MM.1S (cell line): ENCODE results near the gene MAB21L4.

Experiments
- DNase-seq: peaks from one replicate; pipeline ENCODE4 v3.0.0-alpha.2; 2015
- H2AFZ ChIP-seq: fragments of 300-600 bp; sonication (generic); 2 replicates; pipeline ENCODE4 v1.6.0; 2016; ENCODE audit warnings: antibody characterized with exemption, low read length
- H3F3A ChIP-seq: fragments of 300-600 bp; sonication (generic); 2 replicates; pipeline ENCODE4 v1.6.1; 2016; ENCODE audit warnings: mild to moderate bottlenecking, antibody characterized with exemption, low read length, moderate library complexity, mixed read lengths; ENCODE audit not compliant: insufficient read depth
- H3K27ac ChIP-seq: fragments of 300-600 bp; sonication (generic); 2 replicates; pipeline ENCODE4 v1.5.1; 2016; ENCODE audit warnings: mild to moderate bottlenecking, low read length
- H3K27me3 ChIP-seq: fragments of 300-600 bp; sonication (generic); replicated peaks from 2 replicates; pipeline ENCODE4 v1.6.0; 2016; ENCODE audit warnings: low read length; ENCODE audit not compliant: insufficient read depth
- H3K36me3 ChIP-seq: fragments of 300-600 bp; sonication (generic); replicated peaks from 2 replicates; pipeline ENCODE4 v1.6.1; 2016; ENCODE audit warnings: mild to moderate bottlenecking, low read length, mixed read lengths; ENCODE audit not compliant: insufficient read depth
- H3K4me1 ChIP-seq: fragments of 300-600 bp; sonication (generic); 2 replicates; pipeline ENCODE4 v1.6.1; 2016; ENCODE audit warnings: low read length, mixed read lengths
- H3K4me2 ChIP-seq: fragments of 300-600 bp; sonication (generic); 2 replicates; pipeline ENCODE4 v1.6.0; 2016; ENCODE audit warnings: low read depth, low read length
- H3K4me3 ChIP-seq: fragments of 300-600 bp; sonication (generic); 2 replicates; pipeline ENCODE4 v1.5.1; 2016; ENCODE audit warnings: low read length, mixed read lengths
- H3K79me2 ChIP-seq: fragments of 300-600 bp; sonication (generic); 2 replicates; pipeline ENCODE4 v1.6.1; 2016; ENCODE audit warnings: mixed run types, low read length, mixed read lengths
- H3K9ac ChIP-seq: fragments of 300-600 bp; sonication (generic); 2 replicates; pipeline ENCODE4 v1.6.1; 2016; ENCODE audit warnings: low read length, mixed read lengths
- H3K9me2 ChIP-seq: fragments of 300-600 bp; sonication (generic); replicated peaks from 2 replicates; pipeline ENCODE4 v1.6.1; 2016; ENCODE audit warnings: mild to moderate bottlenecking, low read length, mixed read lengths; ENCODE audit not compliant: insufficient read depth
- H3K9me3 ChIP-seq: fragments of 300-600 bp; sonication (generic); replicated peaks from 2 replicates; pipeline ENCODE4 v1.6.1; 2016; ENCODE audit warnings: mild to moderate bottlenecking, low read length, mixed read lengths; ENCODE audit not compliant: insufficient read depth
- H4K20me1 ChIP-seq: fragments of 300-600 bp; sonication (generic); 2 replicates; pipeline ENCODE4 v1.6.1; 2016; ENCODE audit warnings: mild to moderate bottlenecking, low read length, moderate library complexity, mixed read lengths; ENCODE audit not compliant: insufficient read depth
- EZH2 ChIP-seq: fragments of 300-600 bp; sonication (generic); optimal IDR thresholded peaks from 2 replicates; pipeline ENCODE3; 2017; ENCODE audit warnings: low read depth, mild to moderate bottlenecking, antibody characterized with exemption, low read length, mixed read lengths
- EZH2phosphoT487 ChIP-seq: fragments of 300-600 bp; sonication (generic); IDR thresholded peaks from 2 replicates; pipeline ENCODE4 v1.6.1; 2018; ENCODE audit warnings: antibody characterized with exemption, low read length
- TF ChIP-seq, protein P1 (sequence below): fragments of 300-600 bp; sonication (generic); IDR thresholded peaks from 2 replicates; pipeline ENCODE4 v1.5.1; 2016; ENCODE audit warnings: antibody characterized with exemption, low read length, mixed read lengths

The MAB21L4 gene

DNA sequence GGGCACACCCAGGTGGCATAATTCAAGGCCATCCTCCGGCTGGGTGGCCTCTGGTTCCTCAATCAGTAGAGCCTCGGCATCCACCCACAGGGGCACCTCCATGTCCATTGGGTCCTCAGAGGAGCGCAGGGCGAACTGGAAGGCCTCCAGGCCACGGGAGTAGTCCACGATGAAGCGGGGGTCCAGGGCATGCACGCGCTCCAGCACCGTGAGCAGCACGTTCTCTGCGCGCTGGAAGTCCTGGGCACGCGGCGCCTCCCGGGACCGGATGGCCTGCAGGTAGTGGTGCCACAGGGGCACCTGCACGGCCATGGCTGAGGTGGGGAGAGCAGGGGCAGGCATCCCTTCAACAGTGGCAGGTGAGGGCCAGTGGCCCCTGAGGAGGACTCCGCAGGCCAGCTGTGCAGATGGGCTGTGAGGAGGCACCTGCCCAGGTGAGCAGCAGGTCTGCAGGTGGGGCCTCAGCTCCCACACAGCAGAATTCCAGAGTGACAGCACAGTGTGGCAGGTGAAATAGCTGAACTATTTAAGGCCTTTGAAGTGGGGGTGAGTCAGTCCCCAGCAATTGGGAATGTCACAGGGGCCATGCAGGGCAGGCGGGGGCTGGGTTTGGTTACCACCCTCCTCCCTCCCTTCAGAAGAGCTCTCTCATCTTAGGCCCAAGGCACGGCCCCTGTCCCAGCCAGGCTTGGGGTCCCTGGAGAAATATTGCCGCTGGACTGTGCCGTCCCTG is at the start of gene MAB21L4:
Gene MAB21L4, minus strand, starts transcription at position 501 of the 733 bp plus-strand sequence. Its CDS starts 159 bp downstream, at position 342.
- no peak within 1 kb of the TSS for H3K9ac ChIP-seq
- H3F3A ChIP-seq = no peaks in the 10 kb centered on the region
- TF ChIP-seq EZH2 (no peak), EZH2phosphoT487 (no peak)
- TF ChIP-seq, protein P1, sequence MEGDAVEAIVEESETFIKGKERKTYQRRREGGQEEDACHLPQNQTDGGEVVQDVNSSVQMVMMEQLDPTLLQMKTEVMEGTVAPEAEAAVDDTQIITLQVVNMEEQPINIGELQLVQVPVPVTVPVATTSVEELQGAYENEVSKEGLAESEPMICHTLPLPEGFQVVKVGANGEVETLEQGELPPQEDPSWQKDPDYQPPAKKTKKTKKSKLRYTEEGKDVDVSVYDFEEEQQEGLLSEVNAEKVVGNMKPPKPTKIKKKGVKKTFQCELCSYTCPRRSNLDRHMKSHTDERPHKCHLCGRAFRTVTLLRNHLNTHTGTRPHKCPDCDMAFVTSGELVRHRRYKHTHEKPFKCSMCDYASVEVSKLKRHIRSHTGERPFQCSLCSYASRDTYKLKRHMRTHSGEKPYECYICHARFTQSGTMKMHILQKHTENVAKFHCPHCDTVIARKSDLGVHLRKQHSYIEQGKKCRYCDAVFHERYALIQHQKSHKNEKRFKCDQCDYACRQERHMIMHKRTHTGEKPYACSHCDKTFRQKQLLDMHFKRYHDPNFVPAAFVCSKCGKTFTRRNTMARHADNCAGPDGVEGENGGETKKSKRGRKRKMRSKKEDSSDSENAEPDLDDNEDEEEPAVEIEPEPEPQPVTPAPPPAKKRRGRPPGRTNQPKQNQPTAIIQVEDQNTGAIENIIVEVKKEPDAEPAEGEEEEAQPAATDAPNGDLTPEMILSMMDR = no peak
- no peaks in the 10 kb centered on the region for H3K9me3 ChIP-seq
- H3K36me3 ChIP-seq = no peaks in the 10 kb centered on the region
- H3K4me3 ChIP-seq = no peak within 1 kb of the TSS
- no peaks in the 10 kb centered on the region for H3K79me2 ChIP-seq
- no peaks in the 10 kb centered on the region for H4K20me1 ChIP-seq
- H3K4me1 ChIP-seq = no peaks in the 10 kb centered on the region
- H3K9me2 ChIP-seq = no peaks in the 10 kb centered on the region
- no peak for DNase-seq
- no peak within 1 kb of the TSS for H3K27ac ChIP-seq
- no peak within 1 kb of the TSS for H2AFZ ChIP-seq
- H3K4me2 ChIP-seq = no peak within 1 kb of the TSS
- H3K27me3 ChIP-seq = peaks cover 34% of the 10 kb centered on the region

DNA sequence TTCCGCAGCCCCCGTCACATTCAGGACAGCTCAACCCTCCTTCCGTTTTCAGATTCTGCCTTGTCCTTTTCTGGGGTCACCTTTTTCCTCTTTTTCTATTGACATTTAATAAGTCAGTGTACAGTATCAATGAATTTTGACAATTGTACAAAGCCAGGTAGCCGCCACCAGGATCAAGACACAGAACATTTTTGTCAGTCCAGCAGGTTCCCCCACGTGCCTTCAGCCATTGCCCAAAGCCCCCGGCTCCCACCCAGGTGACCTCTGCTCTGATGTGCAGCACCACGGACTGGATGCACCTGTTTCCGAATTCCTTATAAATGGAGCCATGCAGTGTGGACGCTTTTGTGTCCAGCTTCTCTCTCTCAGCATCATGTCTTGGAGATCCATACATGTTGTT is 40.1 kb upstream of the MAB21L4 start:
- H2AFZ ChIP-seq = no peak overlapping the region
- H3K9me2 ChIP-seq = no peaks in the 10 kb centered on the region
- no peak for DNase-seq
- no peaks in the 10 kb centered on the region for H3K36me3 ChIP-seq
- no peak overlapping the region for H3K9ac ChIP-seq
- H4K20me1 ChIP-seq = no peaks in the 10 kb centered on the region
- no peak overlapping the region for H3K27ac ChIP-seq
- no peaks in the 10 kb centered on the region for H3F3A ChIP-seq
- H3K4me3 ChIP-seq = no peak overlapping the region
- H3K9me3 ChIP-seq = no peaks in the 10 kb centered on the region
- no peaks in the 10 kb centered on the region for H3K79me2 ChIP-seq
- peaks cover 96% of the 10 kb centered on the region for H3K27me3 ChIP-seq
- no peaks in the 10 kb centered on the region for H3K4me1 ChIP-seq
- no peak overlapping the region for H3K4me2 ChIP-seq
- TF ChIP-seq EZH2 = no peak
- TF ChIP-seq, protein P1 = no peak
- no peak for TF ChIP-seq EZH2phosphoT487

DNA sequence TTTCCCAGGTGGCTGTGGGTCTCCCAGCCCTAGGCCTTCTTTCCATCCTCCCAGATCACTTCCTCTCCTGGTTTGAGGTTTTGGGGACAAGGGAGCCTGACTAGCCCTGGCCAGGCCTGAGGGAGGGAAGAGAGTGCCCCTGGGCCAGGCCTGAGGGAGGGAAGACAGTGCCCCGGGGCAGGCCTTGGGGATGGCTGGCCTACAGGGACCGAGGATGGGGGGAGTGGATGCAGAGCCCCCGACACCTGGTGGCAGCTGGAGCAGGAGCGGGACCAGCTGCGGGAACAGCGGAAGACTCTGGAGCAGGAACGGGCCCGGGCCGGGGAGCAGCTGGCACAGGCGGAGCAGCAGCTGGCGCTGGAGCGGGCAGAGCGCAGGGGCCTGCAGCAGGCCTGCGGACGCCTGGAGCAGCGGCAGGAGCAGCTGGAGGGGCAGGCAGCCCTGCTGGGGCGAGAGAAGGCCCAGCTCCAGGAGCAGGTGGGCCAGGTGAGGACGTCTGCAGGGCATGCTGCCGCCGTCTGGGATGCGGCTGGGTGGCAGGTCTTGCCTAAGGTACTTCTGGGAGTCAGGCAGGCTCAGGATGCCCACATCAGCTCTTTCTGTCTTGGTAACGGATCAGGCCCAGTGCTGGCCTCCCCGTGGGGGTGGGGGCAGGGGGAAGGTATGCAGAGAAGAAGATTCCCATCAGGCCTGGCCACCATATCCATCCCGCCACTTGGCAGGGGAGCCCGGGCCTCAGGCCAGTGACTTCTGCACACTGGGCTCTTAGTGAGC is 39.3 kb upstream of the MAB21L4 start:
- no peak overlapping the region for H3K9ac ChIP-seq
- H3K36me3 ChIP-seq = no peaks in the 10 kb centered on the region
- H3K27me3 ChIP-seq = peaks cover 96% of the 10 kb centered on the region
- no peak for DNase-seq
- no peaks in the 10 kb centered on the region for H3K9me3 ChIP-seq
- no peak overlapping the region for H3K27ac ChIP-seq
- H3F3A ChIP-seq = no peaks in the 10 kb centered on the region
- no peaks in the 10 kb centered on the region for H3K79me2 ChIP-seq
- H3K4me3 ChIP-seq = no peak overlapping the region
- no peak overlapping the region for H2AFZ ChIP-seq
- no peaks in the 10 kb centered on the region for H3K9me2 ChIP-seq
- no peak overlapping the region for H3K4me2 ChIP-seq
- H4K20me1 ChIP-seq = no peaks in the 10 kb centered on the region
- no peaks in the 10 kb centered on the region for H3K4me1 ChIP-seq
- no peak for TF ChIP-seq EZH2
- no peak for TF ChIP-seq EZH2phosphoT487
- TF ChIP-seq, protein P1 = no peak
